OCI-LY7 (cell line): ENCODE measurements around the gene FIS1.

ENCODE experiments used
- EZH2phosphoT487 ChIP-seq: fragments of 200-600 bp; sonication (generic); IDR thresholded peaks from 2 replicates; pipeline ENCODE4 v1.6.1; 2018; ENCODE audit warnings: low read depth, borderline replicate concordance, mild to moderate bottlenecking, mixed run types, antibody characterized with exemption, low read length, moderate library complexity, mixed read lengths
- TF ChIP-seq, protein P1 (sequence below): fragments of 200-600 bp; sonication (generic); conservative IDR thresholded peaks from 2 replicates; pipeline ENCODE4 v1.5.1; 2014; ENCODE audit warnings: mild to moderate bottlenecking, antibody characterized with exemption, low read length, moderate library complexity, mixed read lengths

DNA sequence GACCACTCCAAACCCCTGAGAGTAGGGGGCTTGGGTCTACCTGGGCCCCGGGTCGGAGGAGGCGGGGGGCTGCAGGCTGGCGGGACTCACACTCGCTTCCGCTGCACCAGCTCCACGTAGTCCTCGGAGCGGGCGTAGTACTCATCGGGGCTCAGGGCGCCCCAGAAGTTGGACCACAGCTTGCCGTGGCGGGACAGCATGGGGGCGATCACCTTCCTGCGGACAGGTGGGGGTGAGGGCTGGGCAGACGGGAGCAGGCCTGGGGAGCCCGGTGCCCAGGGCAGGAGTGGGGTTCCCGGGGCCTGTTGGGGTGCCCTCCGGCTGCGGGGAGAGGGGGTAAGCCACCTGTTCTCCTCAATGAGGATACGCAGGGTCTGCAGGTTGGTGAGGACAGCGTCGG lies 33.4 kb downstream of the FIS1 start:
- TF ChIP-seq, protein P1, sequence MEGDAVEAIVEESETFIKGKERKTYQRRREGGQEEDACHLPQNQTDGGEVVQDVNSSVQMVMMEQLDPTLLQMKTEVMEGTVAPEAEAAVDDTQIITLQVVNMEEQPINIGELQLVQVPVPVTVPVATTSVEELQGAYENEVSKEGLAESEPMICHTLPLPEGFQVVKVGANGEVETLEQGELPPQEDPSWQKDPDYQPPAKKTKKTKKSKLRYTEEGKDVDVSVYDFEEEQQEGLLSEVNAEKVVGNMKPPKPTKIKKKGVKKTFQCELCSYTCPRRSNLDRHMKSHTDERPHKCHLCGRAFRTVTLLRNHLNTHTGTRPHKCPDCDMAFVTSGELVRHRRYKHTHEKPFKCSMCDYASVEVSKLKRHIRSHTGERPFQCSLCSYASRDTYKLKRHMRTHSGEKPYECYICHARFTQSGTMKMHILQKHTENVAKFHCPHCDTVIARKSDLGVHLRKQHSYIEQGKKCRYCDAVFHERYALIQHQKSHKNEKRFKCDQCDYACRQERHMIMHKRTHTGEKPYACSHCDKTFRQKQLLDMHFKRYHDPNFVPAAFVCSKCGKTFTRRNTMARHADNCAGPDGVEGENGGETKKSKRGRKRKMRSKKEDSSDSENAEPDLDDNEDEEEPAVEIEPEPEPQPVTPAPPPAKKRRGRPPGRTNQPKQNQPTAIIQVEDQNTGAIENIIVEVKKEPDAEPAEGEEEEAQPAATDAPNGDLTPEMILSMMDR = no peak
- no peak for TF ChIP-seq EZH2phosphoT487
